Measurements from ENCODE around the gene ESR1.

DNA sequence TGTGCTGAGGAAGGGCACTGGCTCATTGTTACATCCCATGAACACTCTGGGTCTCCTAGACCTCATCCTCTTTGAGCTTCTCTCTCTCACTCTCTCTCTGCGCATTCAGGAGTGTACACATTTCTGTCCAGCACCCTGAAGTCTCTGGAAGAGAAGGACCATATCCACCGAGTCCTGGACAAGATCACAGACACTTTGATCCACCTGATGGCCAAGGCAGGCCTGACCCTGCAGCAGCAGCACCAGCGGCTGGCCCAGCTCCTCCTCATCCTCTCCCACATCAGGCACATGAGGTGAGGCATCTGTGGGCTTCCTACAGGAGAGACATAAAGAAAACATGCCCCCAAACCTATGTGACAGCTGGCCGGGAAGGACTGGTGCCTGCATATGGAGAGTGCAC is 286.8 kb downstream of the ESR1 start:
- no peak for TF ChIP-seq SUZ12 (IDR thresholded peaks at IDR 0.05; ENCODE audit: extremely low read depth, insufficient read depth, insufficient read length)
- no peak for TF ChIP-seq ZNF274 (IDR thresholded peaks at IDR 0.05; ENCODE audit: low read depth, low read length)
